Endothelial cell (in vitro differentiated cells): ENCODE data around the gene WDR1. TPM values are rescaled to one million over a fixed set of nuclear protein-coding genes. Genes with fewer than 3 reads are reported as not detected.

Experiments
- DNase-seq: peaks from one replicate; pipeline ENCODE4 v3.0.0; 2021; ENCODE audit warnings: low spot score
- H3K27ac Mint-ChIP-seq: one replicate; pipeline ENCODE4 v1.8.0; 2021; ENCODE audit warnings: mixed read lengths, inconsistent platforms; ENCODE audit not compliant: unreplicated experiment
- H3K27me3 Mint-ChIP-seq: one replicate; pipeline ENCODE4 v1.8.0; 2021; ENCODE audit warnings: mild to moderate bottlenecking, moderate library complexity, mixed read lengths, inconsistent platforms; ENCODE audit not compliant: unreplicated experiment
- H3K36me3 Mint-ChIP-seq: one replicate; pipeline ENCODE4 v1.8.0; 2021; ENCODE audit warnings: mild to moderate bottlenecking, low read depth, mixed read lengths, inconsistent platforms; ENCODE audit not compliant: unreplicated experiment
- H3K4me1 Mint-ChIP-seq: one replicate; pipeline ENCODE4 v1.8.0; 2021; ENCODE audit warnings: mild to moderate bottlenecking, mixed read lengths, inconsistent platforms; ENCODE audit not compliant: unreplicated experiment
- H3K4me3 Mint-ChIP-seq: one replicate; pipeline ENCODE4 v1.8.0; 2021; ENCODE audit warnings: mild to moderate bottlenecking, mixed read lengths, inconsistent platforms; ENCODE audit not compliant: unreplicated experiment
- H3K9me3 Mint-ChIP-seq: one replicate; pipeline ENCODE4 v1.8.0; 2021; ENCODE audit warnings: mixed read lengths, inconsistent platforms; ENCODE audit not compliant: unreplicated experiment
- CTCF ChIP-seq: fragments of 200-600 bp; sonication (generic); IDR thresholded peaks from one replicate; pipeline ENCODE4 v1.5.0; 2021; ENCODE audit warnings: antibody characterized with exemption; ENCODE audit not compliant: unreplicated experiment
- total RNA-seq: library from RNA; stranded (reverse); fragmentation: NEBNext Ultra II Directional; extraction: Animal tissue kit (Norgen Biotek cat#: 25700); gene quantifications from one replicate; pipeline ENCODE4 v1.2.1, GENCODE V29; 2021; ENCODE audit not compliant: unreplicated experiment

Gene WDR1
- total RNA-seq, 1 donor from 2014 or later = 501 TPM

- Mint-ChIP-seq H3K4me3 (no peak overlapping the region), H3K36me3 (peaks cover 54% of the 10 kb centered on the region)
Measured at GRCh38 chr4:10085828-10086505, 30.6 kb downstream of the WDR1 start.

GRCh38 chr4:10085386-10085785 is 31.2 kb downstream of the WDR1 start:
- no peak for TF ChIP-seq CTCF
- peaks cover 7% of the 10 kb centered on the region for H3K27me3 Mint-ChIP-seq
- DNase-seq = no peak
- H3K4me3 Mint-ChIP-seq = no peak overlapping the region
- no peaks in the 10 kb centered on the region for H3K4me1 Mint-ChIP-seq
- peaks cover 53% of the 10 kb centered on the region for H3K36me3 Mint-ChIP-seq
- no peaks in the 10 kb centered on the region for H3K9me3 Mint-ChIP-seq
- no peak overlapping the region for H3K27ac Mint-ChIP-seq

More at GRCh38 chr4:10085828-10086505, 30.6 kb downstream of the WDR1 start:
- no peak for TF ChIP-seq CTCF
- DNase-seq = no peak
- Mint-ChIP-seq H3K27me3 (peaks cover 9% of the 10 kb centered on the region), H3K27ac (no peak overlapping the region), H3K4me1 (no peaks in the 10 kb centered on the region), H3K9me3 (no peaks in the 10 kb centered on the region)

- H3K36me3 Mint-ChIP-seq = peaks cover 49% of the 10 kb centered on the region
- H3K4me1 Mint-ChIP-seq = no peaks in the 10 kb centered on the region
- H3K9me3 Mint-ChIP-seq = no peaks in the 10 kb centered on the region
- H3K4me3 Mint-ChIP-seq = no peak overlapping the region
- peaks cover 7% of the 10 kb centered on the region for H3K27me3 Mint-ChIP-seq
- DNase-seq = no peak
- no peak for TF ChIP-seq CTCF
- H3K27ac Mint-ChIP-seq = no peak overlapping the region
Measured at GRCh38 chr4:10084651-10085358, 31.8 kb downstream of the WDR1 start.

- no peak overlapping the region for H3K27ac Mint-ChIP-seq
- no peaks in the 10 kb centered on the region for H3K4me1 Mint-ChIP-seq
- H3K9me3 Mint-ChIP-seq = no peaks in the 10 kb centered on the region
- peaks cover 56% of the 10 kb centered on the region for H3K36me3 Mint-ChIP-seq
- H3K4me3 Mint-ChIP-seq = no peak overlapping the region
- no peak for TF ChIP-seq CTCF
- H3K27me3 Mint-ChIP-seq = peaks cover 10% of the 10 kb centered on the region
- no peak for DNase-seq
Measured at GRCh38 chr4:10083861-10084641, 32.5 kb downstream of the WDR1 start.
